ENCODE data around the gene ZNF253.
"Not testable (repeated sequence)": the region's sequence is repeated elsewhere in the genome, so short reads cannot be mapped to it uniquely, and the experiment has no call there.

Gene ZNF253

DNA sequence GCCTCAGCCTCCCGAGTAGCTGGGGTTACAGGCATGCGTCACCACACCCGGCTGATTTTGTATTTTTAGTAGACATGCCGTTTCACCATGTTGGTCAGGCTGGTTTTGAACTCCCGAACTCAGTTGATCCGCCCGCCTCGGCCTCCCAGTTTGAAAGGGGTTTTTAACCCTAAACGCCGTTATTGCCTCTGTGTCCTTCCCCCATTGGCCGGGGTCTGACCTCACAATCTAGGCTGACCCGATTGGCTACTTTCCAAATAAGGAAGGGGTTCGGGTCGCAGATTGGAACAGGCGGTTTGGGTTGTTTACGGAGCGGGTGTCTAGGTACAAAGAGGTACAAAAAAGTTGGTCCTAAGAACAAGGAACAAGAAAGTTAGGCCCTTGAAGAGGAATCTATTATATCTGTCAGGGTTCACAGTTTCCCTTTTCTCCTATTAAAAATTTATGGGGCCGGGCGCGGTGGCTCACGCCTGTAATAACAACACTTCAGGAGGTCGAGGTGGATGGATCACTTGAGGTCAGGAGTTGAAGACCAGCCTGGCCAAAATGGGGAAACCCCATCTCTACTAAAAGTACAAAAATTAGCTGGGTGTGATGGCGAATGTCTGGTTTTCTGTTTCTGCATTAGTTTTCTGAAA, 1.0 kb downstream of the ZNF253 start:
- TF ChIP-seq, protein P1, sequence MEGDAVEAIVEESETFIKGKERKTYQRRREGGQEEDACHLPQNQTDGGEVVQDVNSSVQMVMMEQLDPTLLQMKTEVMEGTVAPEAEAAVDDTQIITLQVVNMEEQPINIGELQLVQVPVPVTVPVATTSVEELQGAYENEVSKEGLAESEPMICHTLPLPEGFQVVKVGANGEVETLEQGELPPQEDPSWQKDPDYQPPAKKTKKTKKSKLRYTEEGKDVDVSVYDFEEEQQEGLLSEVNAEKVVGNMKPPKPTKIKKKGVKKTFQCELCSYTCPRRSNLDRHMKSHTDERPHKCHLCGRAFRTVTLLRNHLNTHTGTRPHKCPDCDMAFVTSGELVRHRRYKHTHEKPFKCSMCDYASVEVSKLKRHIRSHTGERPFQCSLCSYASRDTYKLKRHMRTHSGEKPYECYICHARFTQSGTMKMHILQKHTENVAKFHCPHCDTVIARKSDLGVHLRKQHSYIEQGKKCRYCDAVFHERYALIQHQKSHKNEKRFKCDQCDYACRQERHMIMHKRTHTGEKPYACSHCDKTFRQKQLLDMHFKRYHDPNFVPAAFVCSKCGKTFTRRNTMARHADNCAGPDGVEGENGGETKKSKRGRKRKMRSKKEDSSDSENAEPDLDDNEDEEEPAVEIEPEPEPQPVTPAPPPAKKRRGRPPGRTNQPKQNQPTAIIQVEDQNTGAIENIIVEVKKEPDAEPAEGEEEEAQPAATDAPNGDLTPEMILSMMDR (conservative IDR thresholded peaks at IDR 0.05) = no peak
- TF ChIP-seq ZFX (IDR thresholded peaks at IDR 0.05) = no peak
- H3K27ac ChIP-seq = peak overlapping the region; percentile 55; the same call in 1 of the 2 replicates

DNA sequence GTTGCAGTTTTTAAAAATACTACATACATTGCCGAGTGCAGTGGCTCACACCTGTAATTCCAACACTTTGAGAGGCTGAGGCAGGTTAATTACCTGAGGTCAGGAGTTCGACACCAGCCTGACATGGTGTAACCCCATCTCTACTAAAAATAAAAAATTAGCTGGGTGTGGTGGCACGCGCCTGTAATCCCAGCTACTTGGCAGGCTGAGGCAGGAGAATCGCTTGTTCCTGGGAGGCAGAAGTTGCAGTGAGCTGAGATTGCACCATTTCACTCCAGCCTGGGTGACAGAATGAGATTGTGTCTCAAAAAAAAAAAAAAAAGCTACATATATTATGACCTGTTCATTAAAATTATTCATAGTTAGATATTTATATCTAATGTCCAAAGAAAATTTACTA, 4.4 kb downstream of the ZNF253 start:
- H3K27ac ChIP-seq = not testable (repeated sequence)

DNA sequence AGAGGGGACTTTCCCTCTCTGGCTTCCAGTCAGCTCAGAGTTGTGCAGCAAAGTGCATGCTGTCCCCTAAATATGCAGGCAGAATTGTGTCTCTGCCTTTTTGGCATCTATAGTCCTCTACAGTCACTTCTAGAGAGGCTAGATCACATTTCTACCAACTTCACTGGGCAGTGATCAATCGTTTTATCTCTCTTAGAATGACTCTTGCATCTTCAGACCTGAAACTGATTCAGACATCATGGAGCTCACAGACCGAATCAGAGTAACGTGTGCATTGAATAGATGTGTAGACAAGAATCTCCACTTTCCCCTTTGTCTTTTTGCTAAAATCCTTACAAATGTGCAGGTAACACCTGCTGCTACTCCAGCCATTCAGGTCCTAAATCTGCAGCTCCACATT, 6.2 kb downstream of the ZNF253 start:
- H3K27ac ChIP-seq = no peak overlapping the region
- TF ChIP-seq ZFX (IDR thresholded peaks at IDR 0.05) = no peak
- TF ChIP-seq, protein P1 (conservative IDR thresholded peaks at IDR 0.05) = no peak

DNA sequence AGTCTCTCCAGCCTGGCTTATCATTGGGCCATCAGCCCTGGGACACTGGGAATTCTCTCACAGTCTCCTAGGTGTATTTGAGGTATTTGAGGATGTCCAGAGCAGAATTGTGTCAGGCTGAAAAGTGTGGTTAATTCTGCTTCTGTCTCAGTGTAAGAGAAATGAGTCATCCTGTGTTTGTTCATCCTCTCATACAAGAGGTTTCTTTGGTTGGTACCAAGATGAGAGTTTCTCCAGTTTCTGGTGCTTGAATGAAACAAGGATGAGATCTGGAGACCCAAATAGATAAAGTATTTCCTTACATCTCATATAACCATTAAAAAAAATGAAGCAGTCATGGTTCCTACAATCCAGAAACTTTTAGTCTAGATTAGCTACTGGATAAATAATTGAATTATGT, 7.7 kb downstream of the ZNF253 start:
- no peak overlapping the region for H3K27ac ChIP-seq
- TF ChIP-seq ZFX (IDR thresholded peaks at IDR 0.05) = no peak
- TF ChIP-seq, protein P1 (conservative IDR thresholded peaks at IDR 0.05) = no peak

DNA sequence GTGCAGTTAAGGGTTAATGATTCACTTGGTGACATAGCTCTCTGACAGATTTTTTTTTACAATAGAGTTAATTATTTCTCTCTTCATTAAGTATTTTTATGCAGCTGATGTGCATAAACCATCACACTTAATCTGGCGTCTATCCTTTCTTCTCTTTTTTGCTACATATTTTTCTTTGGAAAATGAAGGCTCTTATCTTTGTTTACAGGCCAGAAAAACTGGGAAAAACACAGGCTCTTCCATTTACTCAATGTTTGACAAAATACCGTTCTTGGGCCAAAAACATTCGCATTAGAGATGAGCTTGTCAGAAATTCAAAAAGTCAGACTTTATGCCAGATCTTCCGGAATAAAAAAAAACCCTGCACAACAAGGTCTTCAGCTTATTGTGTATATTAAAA, 12.0 kb downstream of the ZNF253 start:
- no peak for TF ChIP-seq ZFX (IDR thresholded peaks at IDR 0.05)
- TF ChIP-seq, protein P1 (conservative IDR thresholded peaks at IDR 0.05) = no peak
- no peak overlapping the region for H3K27ac ChIP-seq

DNA sequence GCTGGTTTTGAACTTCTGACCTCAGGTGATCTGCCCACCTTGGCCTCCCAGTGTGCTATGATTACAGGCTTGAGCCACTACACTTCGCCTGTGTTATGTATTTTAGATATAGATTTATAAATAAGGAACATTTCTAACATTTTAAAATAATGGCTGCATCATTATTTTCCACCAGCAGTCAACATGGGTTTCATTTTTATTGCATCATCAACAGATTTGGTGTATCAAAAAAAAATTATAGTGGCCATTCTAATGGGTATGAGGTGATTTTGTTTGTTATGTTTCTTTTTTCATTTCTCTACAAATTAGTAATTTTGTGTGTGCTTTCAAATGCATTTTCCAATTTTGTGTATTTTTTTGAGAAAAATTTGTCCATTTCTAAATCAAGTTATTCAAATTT, 18.9 kb downstream of the ZNF253 start:
- H3K27ac ChIP-seq = no peak overlapping the region
- TF ChIP-seq, protein P1 (conservative IDR thresholded peaks at IDR 0.05) = no peak
- no peak for TF ChIP-seq ZFX (IDR thresholded peaks at IDR 0.05)

DNA sequence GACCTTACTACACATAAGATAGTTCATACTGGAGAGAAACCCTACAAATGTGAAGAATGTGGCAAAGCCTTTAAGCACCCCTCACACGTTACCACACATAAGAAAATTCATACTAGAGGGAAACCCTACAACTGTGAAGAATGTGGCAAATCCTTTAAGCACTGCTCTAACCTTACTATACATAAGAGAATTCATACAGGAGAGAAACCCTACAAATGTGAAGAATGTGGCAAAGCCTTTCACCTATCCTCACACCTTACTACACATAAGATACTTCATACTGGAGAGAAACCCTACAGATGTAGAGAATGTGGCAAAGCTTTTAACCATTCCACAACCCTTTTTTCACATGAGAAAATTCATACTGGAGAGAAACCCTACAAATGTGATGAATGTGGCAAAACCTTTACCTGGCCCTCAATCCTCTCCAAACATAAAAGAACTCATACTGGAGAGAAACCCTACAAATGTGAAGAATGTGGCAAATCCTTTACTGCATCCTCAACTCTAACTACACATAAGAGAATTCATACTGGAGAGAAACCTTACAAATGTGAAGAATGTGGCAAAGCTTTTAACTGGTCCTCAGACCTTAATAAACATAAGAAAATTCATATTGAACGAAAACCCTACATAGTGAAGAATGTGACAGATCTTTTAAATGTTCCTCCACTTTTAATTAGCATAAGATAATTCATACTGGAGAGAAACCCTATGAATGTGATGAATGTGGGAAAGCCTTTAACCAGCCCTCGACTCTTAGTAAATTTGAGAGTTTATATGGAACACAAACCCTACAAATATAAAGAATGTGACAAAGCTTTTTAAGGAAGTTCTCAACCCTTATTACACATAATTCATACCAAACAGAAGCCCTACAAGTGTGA, 26.6 kb downstream of the ZNF253 start:
- not testable (repeated sequence) for H3K27ac ChIP-seq

DNA sequence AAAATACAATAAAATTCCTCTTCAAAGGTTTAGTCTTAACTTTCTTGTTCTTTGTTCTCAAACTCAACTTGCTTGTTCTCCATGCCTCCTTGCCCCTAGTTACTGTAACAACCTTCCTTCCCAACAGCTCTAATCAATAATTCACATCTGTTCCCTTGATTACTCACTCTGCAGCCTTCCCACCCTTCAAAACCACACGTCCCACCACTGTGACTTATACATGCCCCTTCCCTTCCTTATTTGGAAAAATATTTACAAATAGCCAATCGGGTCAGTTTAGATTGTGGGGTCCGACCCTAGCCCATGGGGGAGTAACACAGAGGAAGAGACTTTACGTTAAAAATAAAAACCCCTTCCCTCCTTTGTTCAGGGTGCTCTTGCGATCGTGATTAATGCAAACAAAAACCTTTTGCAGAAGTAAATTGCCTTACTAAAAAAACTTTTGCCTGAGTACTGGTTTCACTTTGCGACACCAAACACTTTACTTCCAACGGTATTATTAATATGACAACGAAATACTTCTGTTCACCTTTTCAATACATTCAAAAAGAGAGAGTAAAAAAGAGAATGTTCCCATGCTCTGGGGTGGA, 34.6 kb downstream of the ZNF253 start:
- H3K27ac ChIP-seq = peak overlapping the region; percentile 72; the same call in 1 of the 2 replicates
- TF ChIP-seq, protein P1 (conservative IDR thresholded peaks at IDR 0.05) = no peak
- no peak for TF ChIP-seq ZFX (IDR thresholded peaks at IDR 0.05)

Measured in C4-2B (cell line).